Measurements from ENCODE around the gene DLGAP1. TPM values are rescaled to one million over a fixed set of nuclear protein-coding genes. Genes with fewer than 3 reads are reported as not detected.
A peak's percentile ranks its signal among the peaks of the same experiment; 100 is the strongest.

Gene DLGAP1
- total and polyA plus RNA-seq, 4 donors: 0.75 to 6.6 (median 3.6) TPM

GRCh38 chr18:3842844-3843243, 612.3 kb downstream of the DLGAP1 start:
- Histone ChIP-seq H3K36me3 (ENCODE audit: control insufficient read depth in 1 of 2, insufficient read depth in 2 of 2, low read length in 1 of 2) (no peaks in the 10 kb centered on the region), H3K27ac (ENCODE audit: low read depth in 1 of 2, low read length in 2 of 2) (no peak overlapping the region), H3K4me3 (ENCODE audit: low read length in 2 of 2) (no peak overlapping the region), H3K27me3 (ENCODE audit: control insufficient read depth in 1 of 2, insufficient read depth in 2 of 2, low read length in 1 of 2) (no peaks in the 10 kb centered on the region), H3K4me1 (ENCODE audit: control insufficient read depth in 1 of 2, insufficient read depth in 2 of 2, low read length in 2 of 2) (no peaks in the 10 kb centered on the region), H3K9me3 (ENCODE audit: control insufficient read depth, low read length) (no peaks in the 10 kb centered on the region)
- DNase-seq (no peak), ATAC-seq (ENCODE audit: low FRiP score) (no peak)
- 88 to 90% methylated on average over 2 of the region's 2 CpGs for WGBS, 2 donors
- intact Hi-C loops (cut with DNase I): no loop called here

- no peak for DNase-seq
- WGBS, 2 donors: 77 to 78% methylated on average over 3 of the region's 3 CpGs
- no peak for ATAC-seq (ENCODE audit: low FRiP score)
These were observed 614.3 kb downstream of the DLGAP1 start for GRCh38 chr18:3840766-3841165.

GRCh38 chr18:3839581-3839981, 615.5 kb downstream of the DLGAP1 start:
- H3K27ac ChIP-seq (ENCODE audit: low read depth in 1 of 2, low read length in 2 of 2): no peak overlapping the region
- no peaks in the 10 kb centered on the region for H3K4me1 ChIP-seq (ENCODE audit: control insufficient read depth in 1 of 2, insufficient read depth in 2 of 2, low read length in 2 of 2)
- intact Hi-C loops (cut with DNase I): no loop called here
- no peaks in the 10 kb centered on the region for H3K36me3 ChIP-seq (ENCODE audit: control insufficient read depth in 1 of 2, insufficient read depth in 2 of 2, low read length in 1 of 2)
- no peaks in the 10 kb centered on the region for H3K27me3 ChIP-seq (ENCODE audit: control insufficient read depth in 1 of 2, insufficient read depth in 2 of 2, low read length in 1 of 2)
- DNase-seq (no peak), ATAC-seq (ENCODE audit: low FRiP score) (no peak)
- 67 to 88% methylated on average over 2 of the region's 2 CpGs for WGBS, 2 donors
- no peaks in the 10 kb centered on the region for H3K9me3 ChIP-seq (ENCODE audit: control insufficient read depth, low read length)
- H3K4me3 ChIP-seq (ENCODE audit: low read length in 2 of 2): no peak overlapping the region

More at GRCh38 chr18:3840766-3841165, 614.3 kb downstream of the DLGAP1 start:
- H3K4me3 ChIP-seq (ENCODE audit: low read length in 2 of 2): no peak overlapping the region
- no peaks in the 10 kb centered on the region for H3K4me1 ChIP-seq (ENCODE audit: control insufficient read depth in 1 of 2, insufficient read depth in 2 of 2, low read length in 2 of 2)
- no peak overlapping the region for H3K27ac ChIP-seq (ENCODE audit: low read depth in 1 of 2, low read length in 2 of 2)
- H3K36me3 ChIP-seq (ENCODE audit: control insufficient read depth in 1 of 2, insufficient read depth in 2 of 2, low read length in 1 of 2): no peaks in the 10 kb centered on the region
- H3K9me3 ChIP-seq (ENCODE audit: control insufficient read depth, low read length): no peaks in the 10 kb centered on the region
- intact Hi-C loops (cut with DNase I): no loop called here
- H3K27me3 ChIP-seq (ENCODE audit: control insufficient read depth in 1 of 2, insufficient read depth in 2 of 2, low read length in 1 of 2): no peaks in the 10 kb centered on the region

DNA sequence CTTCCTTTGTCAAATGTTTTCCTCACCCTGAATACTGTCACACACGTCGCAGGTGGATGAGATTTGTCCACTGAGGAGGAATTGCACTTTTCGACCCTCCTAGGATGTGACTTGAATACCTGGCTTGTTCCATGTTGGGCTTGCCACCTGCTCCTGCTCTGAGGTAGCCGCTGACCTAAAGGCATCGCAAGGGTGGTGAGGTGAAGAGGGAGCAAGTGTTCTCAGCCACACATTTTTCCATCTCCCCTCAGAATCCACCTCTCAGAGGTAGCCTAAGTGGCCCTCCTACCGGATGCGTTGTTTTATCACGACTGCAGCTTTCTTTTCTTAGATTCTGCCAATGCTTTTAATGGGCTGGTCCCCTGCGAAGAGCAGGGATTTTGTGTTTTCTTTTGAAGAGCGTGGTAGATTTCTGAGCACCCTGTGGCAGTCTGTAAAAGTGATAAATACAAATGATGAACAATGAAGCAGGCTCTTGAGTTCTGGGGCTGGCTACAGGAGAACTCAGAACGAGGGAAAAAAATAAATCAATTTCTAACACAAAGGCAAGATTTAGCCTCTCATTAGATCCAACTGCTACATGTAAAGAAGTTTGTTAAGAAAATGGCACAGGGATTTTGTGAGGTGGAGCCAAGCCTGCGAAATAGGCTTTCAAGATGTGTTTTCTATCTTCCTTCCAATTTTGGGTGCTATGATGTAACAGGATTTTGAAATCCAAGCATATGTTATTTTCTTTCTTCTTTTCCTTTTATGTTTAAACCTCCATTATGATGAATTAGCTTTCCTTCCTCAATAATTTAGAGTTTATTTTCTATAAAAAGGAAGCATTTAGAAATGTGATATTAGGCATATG, 618.4 kb downstream of the DLGAP1 start:
- Histone ChIP-seq H3K4me1 (ENCODE audit: control insufficient read depth in 1 of 2, insufficient read depth in 2 of 2, low read length in 2 of 2) (no peaks in the 10 kb centered on the region), H3K27me3 (ENCODE audit: control insufficient read depth in 1 of 2, insufficient read depth in 2 of 2, low read length in 1 of 2) (no peaks in the 10 kb centered on the region), H3K27ac (ENCODE audit: low read depth in 1 of 2, low read length in 2 of 2) (no peak overlapping the region), H3K9me3 (ENCODE audit: control insufficient read depth, low read length) (no peaks in the 10 kb centered on the region), H3K4me3 (ENCODE audit: low read length in 2 of 2) (no peak overlapping the region), H3K36me3 (ENCODE audit: control insufficient read depth in 1 of 2, insufficient read depth in 2 of 2, low read length in 1 of 2) (no peaks in the 10 kb centered on the region)
- 78 to 83% methylated on average over 12 of the region's 12 CpGs for WGBS, 2 donors
- DNase-seq (no peak), ATAC-seq (ENCODE audit: low FRiP score) (peak; percentile 33)
- intact Hi-C loops (cut with DNase I): no loop called here

DNA sequence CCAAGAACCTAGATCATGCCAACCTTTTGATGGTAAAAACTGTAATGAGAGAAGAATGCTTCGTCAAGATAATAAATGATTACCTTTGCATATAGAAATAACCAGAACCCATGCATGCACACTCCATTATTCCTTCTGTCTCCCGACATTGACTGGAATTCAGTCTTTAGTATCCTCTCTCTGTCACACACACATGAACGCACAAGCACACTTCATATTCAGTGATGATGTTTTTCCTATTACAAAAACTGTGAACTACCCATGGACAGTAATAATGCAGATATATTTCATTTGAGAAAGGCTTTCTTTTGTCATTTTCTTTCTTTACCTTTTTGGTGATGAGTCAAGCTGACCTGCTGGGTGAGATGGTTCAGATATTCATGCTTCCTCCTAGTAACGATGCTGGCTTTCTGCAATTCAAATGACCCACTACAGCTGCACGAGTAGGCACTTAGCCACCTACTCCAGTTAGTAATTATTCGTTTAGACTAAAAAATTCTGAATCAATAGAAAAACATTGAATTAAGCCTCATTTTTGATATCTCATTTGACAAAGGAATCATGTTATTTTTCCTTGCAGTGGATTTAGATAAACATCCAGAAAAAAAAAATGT, 623.0 kb downstream of the DLGAP1 start:
- H3K9me3 ChIP-seq (ENCODE audit: control insufficient read depth, low read length): no peaks in the 10 kb centered on the region
- WGBS, 2 donors: 74 to 77% methylated on average over 6 of the region's 6 CpGs
- H3K27me3 ChIP-seq (ENCODE audit: control insufficient read depth in 1 of 2, insufficient read depth in 2 of 2, low read length in 1 of 2): no peaks in the 10 kb centered on the region
- no peaks in the 10 kb centered on the region for H3K4me1 ChIP-seq (ENCODE audit: control insufficient read depth in 1 of 2, insufficient read depth in 2 of 2, low read length in 2 of 2)
- intact Hi-C loops (cut with DNase I): no loop called here
- DNase-seq (no peak), ATAC-seq (ENCODE audit: low FRiP score) (no peak)
- no peaks in the 10 kb centered on the region for H3K36me3 ChIP-seq (ENCODE audit: control insufficient read depth in 1 of 2, insufficient read depth in 2 of 2, low read length in 1 of 2)
- no peak overlapping the region for H3K4me3 ChIP-seq (ENCODE audit: low read length in 2 of 2)
- no peak overlapping the region for H3K27ac ChIP-seq (ENCODE audit: low read depth in 1 of 2, low read length in 2 of 2)

GRCh38 chr18:3830604-3831003, 624.5 kb downstream of the DLGAP1 start:
- Histone ChIP-seq H3K36me3 (ENCODE audit: control insufficient read depth in 1 of 2, insufficient read depth in 2 of 2, low read length in 1 of 2) (no peaks in the 10 kb centered on the region), H3K9me3 (ENCODE audit: control insufficient read depth, low read length) (no peaks in the 10 kb centered on the region), H3K4me1 (ENCODE audit: control insufficient read depth in 1 of 2, insufficient read depth in 2 of 2, low read length in 2 of 2) (no peaks in the 10 kb centered on the region), H3K4me3 (ENCODE audit: low read length in 2 of 2) (no peak overlapping the region), H3K27me3 (ENCODE audit: control insufficient read depth in 1 of 2, insufficient read depth in 2 of 2, low read length in 1 of 2) (no peaks in the 10 kb centered on the region), H3K27ac (ENCODE audit: low read depth in 1 of 2, low read length in 2 of 2) (no peak overlapping the region)
- ATAC-seq (ENCODE audit: low FRiP score) (no peak), DNase-seq (no peak)
- WGBS, 2 donors: 90 to 91% methylated on average over 1 of the region's 1 CpG
- intact Hi-C loops (cut with DNase I): no loop called here

GRCh38 chr18:3827236-3827845, 627.8 kb downstream of the DLGAP1 start:
- H3K4me1 ChIP-seq (ENCODE audit: control insufficient read depth in 1 of 2, insufficient read depth in 2 of 2, low read length in 2 of 2): no peaks in the 10 kb centered on the region
- no peaks in the 10 kb centered on the region for H3K27me3 ChIP-seq (ENCODE audit: control insufficient read depth in 1 of 2, insufficient read depth in 2 of 2, low read length in 1 of 2)
- H3K9me3 ChIP-seq (ENCODE audit: control insufficient read depth, low read length): no peaks in the 10 kb centered on the region
- 23 to 31% methylated on average over 6 of the region's 6 CpGs for WGBS, 2 donors
- no peaks in the 10 kb centered on the region for H3K36me3 ChIP-seq (ENCODE audit: control insufficient read depth in 1 of 2, insufficient read depth in 2 of 2, low read length in 1 of 2)
- intact Hi-C loops (cut with DNase I): no loop called here
- no peak for DNase-seq
- no peak overlapping the region for H3K4me3 ChIP-seq (ENCODE audit: low read length in 2 of 2)
- no peak overlapping the region for H3K27ac ChIP-seq (ENCODE audit: low read depth in 1 of 2, low read length in 2 of 2)
- no peak for ATAC-seq (ENCODE audit: low FRiP score)

DNA sequence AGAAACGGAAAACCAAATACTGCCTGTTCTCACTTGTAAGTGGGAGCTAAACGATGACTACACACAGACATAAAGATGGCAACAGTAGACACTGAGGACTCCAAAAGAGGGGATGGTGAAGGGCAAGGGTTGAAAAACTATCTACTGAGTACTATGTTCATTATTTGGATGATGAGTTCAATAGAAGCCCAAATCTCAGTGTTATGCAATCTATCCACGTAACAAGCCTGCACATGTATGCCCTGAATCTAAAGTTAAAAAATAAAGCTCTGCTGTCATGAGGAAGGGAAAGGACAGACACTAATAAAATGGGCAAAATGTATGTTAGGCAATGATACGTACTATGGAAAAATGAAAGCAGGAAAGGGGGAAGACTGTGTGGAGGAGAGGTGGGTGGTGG, 629.1 kb downstream of the DLGAP1 start:
- no peaks in the 10 kb centered on the region for H3K36me3 ChIP-seq (ENCODE audit: control insufficient read depth in 1 of 2, insufficient read depth in 2 of 2, low read length in 1 of 2)
- DNase-seq (no peak), ATAC-seq (ENCODE audit: low FRiP score) (no peak)
- no peak overlapping the region for H3K27ac ChIP-seq (ENCODE audit: low read depth in 1 of 2, low read length in 2 of 2)
- H3K4me3 ChIP-seq (ENCODE audit: low read length in 2 of 2): no peak overlapping the region
- WGBS, 2 donors: 96% methylated on average over 4 of the region's 4 CpGs
- no peaks in the 10 kb centered on the region for H3K9me3 ChIP-seq (ENCODE audit: control insufficient read depth, low read length)
- no peaks in the 10 kb centered on the region for H3K4me1 ChIP-seq (ENCODE audit: control insufficient read depth in 1 of 2, insufficient read depth in 2 of 2, low read length in 2 of 2)
- H3K27me3 ChIP-seq (ENCODE audit: control insufficient read depth in 1 of 2, insufficient read depth in 2 of 2, low read length in 1 of 2): no peaks in the 10 kb centered on the region
- intact Hi-C loops (cut with DNase I): no loop called here

DNA sequence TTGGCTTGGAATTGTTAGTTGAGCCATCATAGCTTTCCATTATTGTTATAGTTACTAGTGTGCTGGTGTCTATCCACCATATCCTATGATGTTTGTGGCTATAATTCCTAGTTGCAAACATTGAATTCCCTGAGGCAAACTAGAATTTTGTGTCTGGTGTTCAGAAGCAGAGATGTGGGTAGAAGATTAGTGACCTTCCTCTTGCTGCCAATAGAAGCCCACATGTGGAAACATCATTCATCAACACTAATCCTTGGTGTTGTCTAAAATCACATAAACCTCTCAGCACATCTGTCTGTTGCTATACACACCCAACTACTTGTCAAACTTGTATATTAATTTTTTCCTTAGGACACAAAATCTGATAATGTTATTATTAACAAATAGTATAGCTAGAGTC, 631.0 kb downstream of the DLGAP1 start:
- H3K4me3 ChIP-seq (ENCODE audit: low read length in 2 of 2): no peak overlapping the region
- no peaks in the 10 kb centered on the region for H3K27me3 ChIP-seq (ENCODE audit: control insufficient read depth in 1 of 2, insufficient read depth in 2 of 2, low read length in 1 of 2)
- H3K4me1 ChIP-seq (ENCODE audit: control insufficient read depth in 1 of 2, insufficient read depth in 2 of 2, low read length in 2 of 2): no peaks in the 10 kb centered on the region
- DNase-seq: no peak
- ATAC-seq (ENCODE audit: low FRiP score): no peak
- intact Hi-C loops (cut with DNase I): no loop called here
- no peaks in the 10 kb centered on the region for H3K9me3 ChIP-seq (ENCODE audit: control insufficient read depth, low read length)
- H3K36me3 ChIP-seq (ENCODE audit: control insufficient read depth in 1 of 2, insufficient read depth in 2 of 2, low read length in 1 of 2): no peaks in the 10 kb centered on the region
- no peak overlapping the region for H3K27ac ChIP-seq (ENCODE audit: low read depth in 1 of 2, low read length in 2 of 2)

All from aorta (tissue), 5 donors.